GM11168 (cell line): Measurements from ENCODE around the gene LRP4.
"Not testable (repeated sequence)": the region's sequence is repeated elsewhere in the genome, so short reads cannot be mapped to it uniquely, and the experiment has no call there.

Source experiments
- in situ Hi-C: fragments of 300-500 bp; cut with MboI; formaldehyde crosslinking; loops from one replicate; pipeline ENCODE4 v1.12.0; 2022; ENCODE audit warnings: low sequenced_read_pairs; ENCODE audit not compliant: unreplicated experiment

Gene LRP4

GRCh38 chr11:46928701-46929100 is 10.4 kb upstream of the LRP4 start:
- in situ Hi-C loops: not testable (repeated sequence)

- in situ Hi-C loops: not testable (repeated sequence)
Measured at GRCh38 chr11:46927928-46928327, 9.6 kb upstream of the LRP4 start.

GRCh38 chr11:46920755-46921154 is 2.4 kb upstream of the LRP4 start:
- in situ Hi-C loops: no loop called here

- in situ Hi-C loops: no loop called here
Measured at GRCh38 chr11:46918788-46919513, 601 bp upstream of the LRP4 start.

GRCh38 chr11:46917762-46918082 is 628 bp downstream of the LRP4 start:
- in situ Hi-C loops: no loop called here

GRCh38 chr11:46917109-46917761 is 1.1 kb downstream of the LRP4 start:
- in situ Hi-C loops: no loop called here

GRCh38 chr11:46916286-46917108 is 1.9 kb downstream of the LRP4 start:
- in situ Hi-C loops: no loop called here

- in situ Hi-C loops: no loop called here
Measured at GRCh38 chr11:46914910-46915309, 3.4 kb downstream of the LRP4 start.

GRCh38 chr11:46914363-46914762 is 4.0 kb downstream of the LRP4 start:
- in situ Hi-C loops: no loop called here

- in situ Hi-C loops: no loop called here
Measured at GRCh38 chr11:46913484-46913883, 4.9 kb downstream of the LRP4 start.

- in situ Hi-C loops: no loop called here
Measured at GRCh38 chr11:46912526-46913150, 5.7 kb downstream of the LRP4 start.

- in situ Hi-C loops: no loop called here
Measured at GRCh38 chr11:46907606-46908005, 10.7 kb downstream of the LRP4 start.

- in situ Hi-C loops: no loop called here
Measured at GRCh38 chr11:46906609-46907041, 11.7 kb downstream of the LRP4 start.

- in situ Hi-C loops: no loop called here
Measured at GRCh38 chr11:46905806-46906205, 12.5 kb downstream of the LRP4 start.

GRCh38 chr11:46903846-46904245 is 14.5 kb downstream of the LRP4 start:
- in situ Hi-C loops: no loop called here

GRCh38 chr11:46902694-46903093 is 15.7 kb downstream of the LRP4 start:
- in situ Hi-C loops: no loop called here

- in situ Hi-C loops: no loop called here
Measured at GRCh38 chr11:46901156-46901555, 17.2 kb downstream of the LRP4 start.

GRCh38 chr11:46900091-46900746 is 18.1 kb downstream of the LRP4 start:
- in situ Hi-C loops: no loop called here

GRCh38 chr11:46899501-46900025 is 18.8 kb downstream of the LRP4 start:
- in situ Hi-C loops: no loop called here
